ENCODE data around the gene PARD3B. TPM values are rescaled to one million over a fixed set of nuclear protein-coding genes. Genes with fewer than 3 reads are reported as not detected.

Gene PARD3B
- total and polyA plus RNA-seq, 2 of the 8 experiments (the other 6 are each of a cell fraction or from before 2014, with no cell fraction given): 1.2 to 5.7 TPM

DNA sequence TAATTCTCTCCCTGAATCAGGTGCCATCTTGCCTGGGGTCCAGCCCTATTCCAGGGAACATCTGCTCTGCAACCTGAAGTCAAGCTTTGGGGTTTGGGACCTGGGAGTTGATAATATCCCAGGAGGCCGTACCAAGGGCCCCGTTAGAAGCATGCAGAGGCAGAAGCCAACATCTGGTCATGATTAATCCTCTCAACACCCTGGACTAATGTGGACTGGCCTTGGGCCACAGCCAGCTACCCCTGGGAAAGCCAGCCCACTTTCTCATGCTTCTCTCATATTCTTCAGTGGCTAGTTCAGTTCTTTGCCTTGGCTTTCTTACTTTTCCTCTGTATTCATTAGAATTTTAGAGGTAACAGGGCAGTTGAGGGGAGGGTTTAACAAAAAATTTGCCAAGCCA is 621.5 kb downstream of the PARD3B start:
- no peak overlapping the region for H3K23ac ChIP-seq (ENCODE audit: insufficient read length)
- H3K27me3 ChIP-seq (replicated peaks in 1 of 4; ENCODE audit: control insufficient read depth in 3 of 4, extremely low read depth in 1 of 4, insufficient read depth in 3 of 4, low read length in 3 of 4): no peaks in the 10 kb centered on the region
- H3K79me1 ChIP-seq (ENCODE audit: low read depth, low read length): no peaks in the 10 kb centered on the region
- H3K4me3 ChIP-seq (ENCODE audit: extremely low read depth in 1 of 4, insufficient read depth in 2 of 4, low read depth in 3 of 4, low read length in 4 of 4): no peak overlapping the region
- H3K79me2 ChIP-seq (ENCODE audit: control insufficient read depth in 1 of 2, insufficient read depth in 2 of 2, low read length in 2 of 2): no peaks in the 10 kb centered on the region
- no peak overlapping the region for H3K4me2 ChIP-seq (ENCODE audit: insufficient read depth in 1 of 2, low read depth in 2 of 2, low read length in 2 of 2)
- H2AK5ac ChIP-seq (ENCODE audit: low read depth, low read length): no peak overlapping the region
- peaks cover 0 to 2% (median 0%) of the 10 kb centered on the region in 4 experiments; a peak in 1 of 7 replicates for H3K4me1 ChIP-seq (replicated peaks in 1 of 4; ENCODE audit: control insufficient read depth in 3 of 4, insufficient read depth in 4 of 4, low read length in 3 of 4)
- H4K20me1 ChIP-seq (replicated peaks in 1 of 2; ENCODE audit: control insufficient read depth in 1 of 2, insufficient read depth in 2 of 2, low read length in 2 of 2): no peaks in the 10 kb centered on the region
- no peak overlapping the region for H3K14ac ChIP-seq (ENCODE audit: insufficient read length)
- H3K18ac ChIP-seq (ENCODE audit: extremely low read depth, low read length): no peak overlapping the region
- no peak overlapping the region for H3K56ac ChIP-seq (replicated peaks; ENCODE audit: insufficient read length, low read depth, low read length)
- FAIRE-seq (no peak), DNase-seq (ENCODE audit: low read depth in 1 of 2, low spot score in 2 of 2) (no peak)
- H4K5ac ChIP-seq (ENCODE audit: insufficient read length, low read depth, low read length): no peak overlapping the region
- H2BK20ac ChIP-seq (ENCODE audit: low read length): no peak overlapping the region
- no peaks in the 10 kb centered on the region for H3K23me2 ChIP-seq (ENCODE audit: low read depth, low read length)
- H2BK120ac ChIP-seq (replicated peaks; ENCODE audit: low read depth, low read length): no peak overlapping the region
- 97% methylated on average over 2 of the region's 2 CpGs; no CpG with 5 or more reads in 1 of the 2 experiments for WGBS, 2 experiments (ENCODE audit: extremely low coverage in 1 of 2, insufficient coverage in 1 of 2, insufficient read length in 1 of 2, insufficient replicate concordance in 2 of 2, low coverage in 1 of 2, low lambda C conversion rate in 2 of 2, missing lambda C conversion rate in 1 of 2)
- no peak overlapping the region for H3K27ac ChIP-seq (ENCODE audit: low read depth, low read length)
- no peak overlapping the region for H4K8ac ChIP-seq (ENCODE audit: extremely low read depth, insufficient read depth, low read length)
- no peaks in the 10 kb centered on the region for H3K36me3 ChIP-seq (ENCODE audit: control insufficient read depth in 2 of 4, insufficient read depth in 4 of 4, low read length in 3 of 4)
- no peak overlapping the region for H4K91ac ChIP-seq (replicated peaks; ENCODE audit: insufficient read length, low read length)
- ChIA-PET POLR2A (ENCODE audit: partially characterized antibody) (no interaction called here), CTCF (ENCODE audit: partially characterized antibody) (no interaction called here)
- no peak overlapping the region for H2BK5ac ChIP-seq (ENCODE audit: low read depth, low read length)
- H2BK12ac ChIP-seq (ENCODE audit: low read depth, low read length): no peak overlapping the region
- H3K9ac ChIP-seq (replicated peaks in 1 of 4; ENCODE audit: extremely low read depth in 1 of 4, low read depth in 3 of 4, low read length in 3 of 4): no peak overlapping the region
- H2BK15ac ChIP-seq (ENCODE audit: low read length): no peak overlapping the region
- H3K9me3 ChIP-seq (ENCODE audit: insufficient read depth in 2 of 2, low read depth in 1 of 2, low read length in 1 of 2): no peaks in the 10 kb centered on the region; a peak in 1 of 4 replicates
- no peak overlapping the region for H3K4ac ChIP-seq (replicated peaks; ENCODE audit: insufficient read length, low read depth, low read length)
- H2AFZ ChIP-seq (ENCODE audit: low read length): no peak overlapping the region
- TF ChIP-seq CTCF (IDR thresholded peaks at IDR 0.05; ENCODE audit: control extremely low read depth in 1 of 3, insufficient read depth in 1 of 3, low read depth in 1 of 3, low read length in 3 of 3): no peak
- no peak for TF ChIP-seq RBBP5 (IDR thresholded peaks at IDR 0.05; ENCODE audit: borderline replicate concordance, low read depth, low read length)
- TF ChIP-seq JUN (IDR thresholded peaks at IDR 0.05; ENCODE audit: low read depth, low read length): no peak
- no peak for TF ChIP-seq ZNF274 (IDR thresholded peaks at IDR 0.05; ENCODE audit: borderline replicate concordance, extremely low read depth, low read length)
- no peak for TF ChIP-seq NRF1 (IDR thresholded peaks at IDR 0.05; ENCODE audit: low read depth, low read length)
- no peak for TF ChIP-seq TCF12 (IDR thresholded peaks at IDR 0.05; ENCODE audit: low read depth, low read length)
- no peak for TF ChIP-seq MAFK (IDR thresholded peaks at IDR 0.05; ENCODE audit: low read depth, low read length)
- TF ChIP-seq BRCA1 (IDR thresholded peaks at IDR 0.05; ENCODE audit: low read depth, low read length): no peak
- TF ChIP-seq CREB1 (IDR thresholded peaks at IDR 0.05): no peak
- TF ChIP-seq GTF2F1 (IDR thresholded peaks at IDR 0.05; ENCODE audit: borderline replicate concordance, low read depth, low read length): no peak
- TF ChIP-seq, protein P1, sequence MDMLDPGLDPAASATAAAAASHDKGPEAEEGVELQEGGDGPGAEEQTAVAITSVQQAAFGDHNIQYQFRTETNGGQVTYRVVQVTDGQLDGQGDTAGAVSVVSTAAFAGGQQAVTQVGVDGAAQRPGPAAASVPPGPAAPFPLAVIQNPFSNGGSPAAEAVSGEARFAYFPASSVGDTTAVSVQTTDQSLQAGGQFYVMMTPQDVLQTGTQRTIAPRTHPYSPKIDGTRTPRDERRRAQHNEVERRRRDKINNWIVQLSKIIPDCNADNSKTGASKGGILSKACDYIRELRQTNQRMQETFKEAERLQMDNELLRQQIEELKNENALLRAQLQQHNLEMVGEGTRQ (IDR thresholded peaks at IDR 0.05; ENCODE audit: low read length): no peak

Measured in H1 (cell line).